Lung (tissue), 12 donors: Measurements from ENCODE around the gene BNIPL. TPM values are rescaled to one million over a fixed set of nuclear protein-coding genes. Genes with fewer than 3 reads are reported as not detected.

Source experiments
- ATAC-seq: fragments of 200-7000 bp; cut with Tn5 transposase; one replicate; pipeline ENCODE4 v1.9.1; 2020; ENCODE audit warnings: moderate number of reproducible peaks; ENCODE audit not compliant: insufficient read depth, low FRiP score
- DNase-seq, 3 donors: peaks; one replicate each; pipeline ENCODE4 v3.0.0-alpha.2; 2013 to 2017
- H3K27ac ChIP-seq, 2 donors: one replicate each; pipeline ENCODE4 v1.5.1; 2013; ENCODE audit warnings: mild to moderate bottlenecking in 2 of 2, moderate library complexity in 2 of 2, control low read depth in 1 of 2, inconsistent platforms in 1 of 2, low read depth in 1 of 2, low read length in 1 of 2
- H3K27me3 ChIP-seq, 3 donors: one replicate each; pipeline ENCODE4 v1.5.1; 2013; ENCODE audit warnings: low read length in 2 of 3; ENCODE audit not compliant: control insufficient read depth in 3 of 3, insufficient read depth in 3 of 3
- H3K36me3 ChIP-seq, 4 donors: one replicate each; pipeline ENCODE4 v1.5.1; 2013; ENCODE audit warnings: low read length in 4 of 4, mild to moderate bottlenecking in 1 of 4, moderate library complexity in 1 of 4; ENCODE audit not compliant: control insufficient read depth in 4 of 4, insufficient read depth in 4 of 4
- H3K4me1 ChIP-seq, 5 donors: one replicate each; pipeline ENCODE4 v1.5.1; 2013; ENCODE audit warnings: low read length in 5 of 5, mild to moderate bottlenecking in 2 of 5, moderate library complexity in 1 of 5; ENCODE audit not compliant: control insufficient read depth in 5 of 5, insufficient read depth in 5 of 5
- H3K4me3 ChIP-seq: one replicate; pipeline ENCODE4 v1.5.1; 2013; ENCODE audit warnings: mild to moderate bottlenecking, control low read depth, moderate library complexity
- H3K9ac ChIP-seq, 2 donors: one replicate each; pipeline ENCODE4 v1.5.1; 2013; ENCODE audit warnings: low read length in 2 of 2, control low read depth in 1 of 2; ENCODE audit not compliant: insufficient read depth in 1 of 2
- H3K9me3 ChIP-seq, 4 donors: one replicate each; pipeline ENCODE4 v1.5.1; 2013; ENCODE audit warnings: low read length in 3 of 4, mild to moderate bottlenecking in 1 of 4, moderate library complexity in 1 of 4; ENCODE audit not compliant: control insufficient read depth in 4 of 4, insufficient read depth in 3 of 4
- CTCF ChIP-seq: IDR thresholded peaks from 2 replicates; pipeline ENCODE4 v1.5.1; 2012; ENCODE audit warnings: mild to moderate bottlenecking; ENCODE audit errors: control extremely low read depth, extremely low read depth
- WGBS, 2 donors: extraction: QIAGEN DNeasy Blood & Tissue Kit; methylation state at CpG; one replicate each; pipeline ENCODE4 v1.1.7; 2013; 5-methylcytosine and 5-hydroxymethylcytosine counted together
- polyA plus RNA-seq, 2 donors: library from polyadenylated mRNA; stranded (reverse); fragments of 200-250 nt; gene quantifications; one replicate each; pipeline ENCODE4 v1.2.1, GENCODE V29; 2013
- total RNA-seq, 2 donors: library from RNA; depleted of rRNA in 1 of 2; stranded (reverse); fragments of >200 nt in 1 of 2; gene quantifications; one replicate each; pipeline ENCODE4 v1.2.1, GENCODE V29; 2014 to 2021
- donor health status: control.
- donor health status: control.
- donor health status: Bipolar disorder and iron deficiency.
- donor health status: healthy.
- donor health status: DM: yes; HTN: yes; CAD: no.

The BNIPL gene
- total and polyA plus RNA-seq, 4 donors, result 1.9 to 12.2 (median 5.7) TPM

- no peak for DNase-seq
- Histone ChIP-seq H3K9ac (no peak overlapping the region), H3K9me3 (no peaks in the 10 kb centered on the region), H3K4me1 (peaks cover 3 to 14% (median 11%) of the 10 kb centered on the region in 5 donors), H3K36me3 (peaks cover 13 to 28% (median 27%) of the 10 kb centered on the region in 4 donors), H3K27ac (no peak overlapping the region), H3K4me3 (no peak overlapping the region), H3K27me3 (no peaks in the 10 kb centered on the region)
- WGBS, 2 donors, result 60 to 78% methylated on average over 2 of the region's 2 CpGs
- no peak for ATAC-seq
- TF ChIP-seq CTCF, result no peak
Observed at GRCh38 chr1:150999926-151000325, 36.5 kb upstream of the BNIPL start.

GRCh38 chr1:151000408-151000807, 36.0 kb upstream of the BNIPL start:
- no peak for TF ChIP-seq CTCF
- Histone ChIP-seq H3K9me3 (no peaks in the 10 kb centered on the region), H3K27ac (no peak overlapping the region), H3K4me1 (peaks cover 3 to 19% (median 11%) of the 10 kb centered on the region in 5 donors), H3K36me3 (peaks cover 13 to 28% (median 27%) of the 10 kb centered on the region in 4 donors), H3K9ac (no peak overlapping the region), H3K4me3 (no peak overlapping the region), H3K27me3 (no peaks in the 10 kb centered on the region)
- DNase-seq, result no peak
- ATAC-seq, result no peak
- 97 to 98% methylated on average over 3 of the region's 3 CpGs for WGBS, 2 donors

GRCh38 chr1:151001602-151002001, 34.8 kb upstream of the BNIPL start:
- ATAC-seq, result no peak

More at GRCh38 chr1:151001602-151002001, 34.8 kb upstream of the BNIPL start:
- no peaks in the 10 kb centered on the region for H3K9me3 ChIP-seq
- H3K4me1 ChIP-seq, result peaks cover 3 to 28% (median 11%) of the 10 kb centered on the region in 5 donors
- no peak for DNase-seq
- no peak overlapping the region for H3K4me3 ChIP-seq
- TF ChIP-seq CTCF, result no peak
- H3K27ac ChIP-seq, result no peak overlapping the region
- no peaks in the 10 kb centered on the region for H3K27me3 ChIP-seq
- peaks cover 13 to 28% (median 27%) of the 10 kb centered on the region in 4 donors for H3K36me3 ChIP-seq
- WGBS, 2 donors, result 27 to 66% methylated on average over 4 of the region's 4 CpGs
- no peak overlapping the region for H3K9ac ChIP-seq
